B cell (primary cell): ENCODE measurements around the gene DLL1.

Experiments
- CTCF ChIP-seq: fragments of 200-600 bp; IDR thresholded peaks from one replicate; pipeline ENCODE4 v1.8.0; 2022; ENCODE audit warnings: antibody characterized with exemption, mild to moderate bottlenecking
- EZH2 ChIP-seq: IDR thresholded peaks from 2 replicates; pipeline ENCODE4 v1.6.1; 2012; ENCODE audit warnings: borderline replicate concordance, low read depth, mild to moderate bottlenecking, moderate library complexity, low read length; ENCODE audit not compliant: insufficient read depth, poor library complexity, severe bottlenecking

DNA sequence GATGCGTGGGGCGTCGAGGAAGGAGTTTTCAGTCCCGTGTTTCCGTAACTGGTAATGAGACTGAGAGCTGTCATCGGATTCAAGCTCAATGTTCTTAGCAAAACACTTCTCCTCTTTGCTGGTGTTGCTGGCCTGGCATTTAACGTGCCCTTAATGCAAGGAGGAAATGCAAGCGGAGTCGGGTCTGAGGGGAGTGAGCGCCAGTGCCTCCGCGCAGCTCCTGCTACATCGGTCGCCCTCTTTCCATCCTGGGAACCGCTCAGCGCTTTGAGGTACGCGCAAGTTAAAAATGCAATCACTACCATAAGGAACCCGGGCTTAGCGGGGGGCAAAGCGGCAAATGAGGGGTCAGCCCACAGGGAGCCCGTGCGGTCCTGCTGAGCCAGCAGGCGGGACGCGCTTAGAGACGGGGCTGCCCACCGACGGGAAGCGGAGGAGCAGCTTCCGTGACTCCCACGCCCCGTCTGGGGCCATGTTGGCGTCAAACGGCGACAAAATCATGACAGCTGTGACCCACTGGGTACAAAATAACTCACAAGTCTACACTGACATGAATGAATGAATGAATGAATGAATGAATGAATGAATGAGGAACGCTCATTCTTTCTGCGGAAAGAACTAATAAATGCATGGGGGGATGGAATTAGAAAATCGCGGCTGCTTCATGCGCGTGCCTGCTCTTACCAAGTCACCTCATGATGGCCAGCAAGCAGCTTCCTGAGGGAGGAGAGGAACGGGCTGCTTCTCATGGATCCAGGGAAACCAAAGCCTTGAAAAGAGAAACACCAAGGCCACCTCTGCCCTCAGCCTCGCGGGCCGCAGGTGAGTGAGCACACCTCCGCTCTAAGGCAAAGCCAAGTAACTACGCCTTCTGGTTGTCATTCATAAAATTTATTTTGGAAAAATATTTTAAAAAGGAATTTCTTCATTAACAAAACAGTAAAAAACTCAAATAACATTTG is 9.3 kb downstream of the DLL1 start:
- TF ChIP-seq CTCF (no peak), EZH2 (no peak)
